Neural progenitor cell (in vitro differentiated cells): ENCODE results near the gene BTRC. TPM values are rescaled to one million over a fixed set of nuclear protein-coding genes. Genes with fewer than 3 reads are reported as not detected.
A peak's percentile ranks its signal among the peaks of the same experiment; 100 is the strongest.

Experiments
- DNase-seq: peaks from one replicate; pipeline ENCODE4 v3.0.0-alpha.2; 2016; ENCODE audit warnings: low spot score
- H2AFZ ChIP-seq: fragments of 200-600 bp; sonication (generic); replicated peaks from 2 replicates; pipeline ENCODE4 v1.6.1; 2016; ENCODE audit warnings: antibody characterized with exemption
- H3F3A ChIP-seq: fragments of 200-600 bp; sonication (generic); 2 replicates; pipeline ENCODE4 v1.6.1; 2016; ENCODE audit warnings: antibody characterized with exemption, low read depth
- H3K27ac ChIP-seq: fragments of 200-600 bp; sonication (generic); 2 replicates; pipeline ENCODE4 v1.5.1; 2016; ENCODE audit warnings: mild to moderate bottlenecking
- H3K27me3 ChIP-seq: fragments of 200-600 bp; sonication (generic); 2 replicates; pipeline ENCODE4 v1.6.1; 2016; ENCODE audit warnings: mild to moderate bottlenecking, moderate library complexity
- H3K36me3 ChIP-seq: fragments of 200-600 bp; sonication (generic); 2 replicates; pipeline ENCODE4 v1.5.1; 2016
- H3K4me1 ChIP-seq: fragments of 200-600 bp; sonication (generic); 2 replicates; pipeline ENCODE4 v1.6.1; 2016; ENCODE audit warnings: mixed run types
- H3K4me2 ChIP-seq: fragments of 200-600 bp; sonication (generic); 2 replicates; pipeline ENCODE4 v1.6.1; 2016
- H3K4me3 ChIP-seq: fragments of 200-600 bp; sonication (generic); 2 replicates; pipeline ENCODE4 v1.5.1; 2016
- H3K79me2 ChIP-seq: fragments of 200-600 bp; sonication (generic); 2 replicates; pipeline ENCODE4 v1.6.1; 2016; ENCODE audit warnings: low read depth
- H3K9ac ChIP-seq: fragments of 200-600 bp; sonication (generic); 2 replicates; pipeline ENCODE4 v1.6.1; 2016
- H3K9me3 ChIP-seq: fragments of 200-600 bp; sonication (generic); 2 replicates; pipeline ENCODE4 v1.5.1; 2016; ENCODE audit warnings: low read depth
- H4K20me1 ChIP-seq: fragments of 200-600 bp; sonication (generic); 2 replicates; pipeline ENCODE4 v1.6.1; 2016; ENCODE audit warnings: low read depth
- H3K27ac Mint-ChIP-seq: 3 replicates; pipeline ENCODE4 v1.8.0; 2021; ENCODE audit warnings: mixed read lengths
- H3K27me3 Mint-ChIP-seq: 2 replicates; pipeline ENCODE4 v1.8.0; 2022; ENCODE audit warnings: low read depth, mild to moderate bottlenecking, inconsistent platforms, moderate library complexity, mixed read lengths; ENCODE audit not compliant: insufficient read depth
- H3K36me3 Mint-ChIP-seq: 3 replicates; pipeline ENCODE4 v1.8.0; 2021; ENCODE audit warnings: mixed read lengths
- H3K4me1 Mint-ChIP-seq: 3 replicates; pipeline ENCODE4 v1.8.0; 2021; ENCODE audit warnings: mixed read lengths
- H3K4me3 Mint-ChIP-seq: 3 replicates; pipeline ENCODE4 v1.8.0; 2021; ENCODE audit warnings: mild to moderate bottlenecking, moderate library complexity, mixed read lengths
- H3K9me3 Mint-ChIP-seq: 3 replicates; pipeline ENCODE4 v1.8.0; 2020; ENCODE audit warnings: mixed read lengths
- CTCF ChIP-seq: fragments of 200-600 bp; sonication (generic); IDR thresholded peaks from 2 replicates; pipeline ENCODE4 v1.5.1; 2017; ENCODE audit warnings: antibody characterized with exemption, mild to moderate bottlenecking
- EZH2 ChIP-seq: fragments of 200-600 bp; sonication (generic); IDR thresholded peaks from 2 replicates; pipeline ENCODE4 v1.6.1; 2017; ENCODE audit warnings: antibody characterized with exemption, mild to moderate bottlenecking, moderate library complexity
- EZH2phosphoT487 ChIP-seq: fragments of 200-600 bp; sonication (generic); IDR thresholded peaks from 2 replicates; pipeline ENCODE4 v1.6.1; 2017; ENCODE audit warnings: antibody characterized with exemption
- total RNA-seq: library from RNA; depleted of rRNA; stranded (reverse); fragments of >200 nt; gene quantifications from 2 replicates; pipeline ENCODE4 v1.2.3, GENCODE V29; 2015; ENCODE audit warnings: low replicate concordance

BTRC gene
- total RNA-seq, 1 donor from 2014 or later = 25.4 TPM

GRCh38 chr10:101560298-101561067 is 206.5 kb downstream of the BTRC start:
- Histone ChIP-seq H2AFZ (no peak overlapping the region), H3K27ac (no peak overlapping the region), H3K9me3 (no peaks in the 10 kb centered on the region), H3F3A (no peaks in the 10 kb centered on the region), H3K4me2 (no peak overlapping the region), H3K9ac (no peak overlapping the region), H3K27me3 (peaks cover 10% of the 10 kb centered on the region), H3K36me3 (no peaks in the 10 kb centered on the region), H3K4me1 (no peaks in the 10 kb centered on the region), H3K4me3 (no peak overlapping the region), H4K20me1 (no peaks in the 10 kb centered on the region), H3K79me2 (no peaks in the 10 kb centered on the region)
- no peaks in the 10 kb centered on the region for H3K4me1 Mint-ChIP-seq
- H3K27ac Mint-ChIP-seq = peak overlapping the region; percentile 53
- H3K4me3 Mint-ChIP-seq = no peak overlapping the region
- H3K9me3 Mint-ChIP-seq = no peaks in the 10 kb centered on the region
- H3K27me3 Mint-ChIP-seq = peaks cover 11% of the 10 kb centered on the region
- no peaks in the 10 kb centered on the region for H3K36me3 Mint-ChIP-seq
- TF ChIP-seq EZH2phosphoT487 (no peak), CTCF (no peak), EZH2 (no peak)
- no peak for DNase-seq

- no peaks in the 10 kb centered on the region for H3K9me3 Mint-ChIP-seq
- no peaks in the 10 kb centered on the region for H3K9me3 ChIP-seq
- H3K27me3 ChIP-seq = peaks cover 18% of the 10 kb centered on the region
- no peaks in the 10 kb centered on the region for H3K36me3 ChIP-seq
- no peaks in the 10 kb centered on the region for H3K79me2 ChIP-seq
- no peak overlapping the region for H3K4me3 ChIP-seq
- H3K27me3 Mint-ChIP-seq = peaks cover 13% of the 10 kb centered on the region
- H3K4me1 Mint-ChIP-seq = peaks cover 3% of the 10 kb centered on the region
- no peak overlapping the region for H3K9ac ChIP-seq
- H3K27ac ChIP-seq = no peak overlapping the region
- no peak overlapping the region for H3K4me2 ChIP-seq
- H3F3A ChIP-seq = no peaks in the 10 kb centered on the region
- H2AFZ ChIP-seq = no peak overlapping the region
- TF ChIP-seq EZH2phosphoT487 = no peak
- TF ChIP-seq EZH2 = no peak
- no peak for TF ChIP-seq CTCF
- no peak overlapping the region for H3K4me3 Mint-ChIP-seq
- H3K27ac Mint-ChIP-seq = peak overlapping the region; percentile 17
- no peaks in the 10 kb centered on the region for H3K36me3 Mint-ChIP-seq
- no peak for DNase-seq
- peaks cover 2% of the 10 kb centered on the region for H3K4me1 ChIP-seq
- no peaks in the 10 kb centered on the region for H4K20me1 ChIP-seq
Observed at GRCh38 chr10:101561068-101561915, 207.3 kb downstream of the BTRC start.

GRCh38 chr10:101562231-101562630 is 208.3 kb downstream of the BTRC start:
- Histone ChIP-seq H4K20me1 (no peaks in the 10 kb centered on the region), H3K27ac (no peak overlapping the region), H2AFZ (no peak overlapping the region), H3K4me1 (peaks cover 9% of the 10 kb centered on the region), H3K36me3 (no peaks in the 10 kb centered on the region), H3K9me3 (no peaks in the 10 kb centered on the region), H3K27me3 (peaks cover 28% of the 10 kb centered on the region), H3K4me2 (no peak overlapping the region), H3K4me3 (no peak overlapping the region), H3K79me2 (no peaks in the 10 kb centered on the region), H3K9ac (no peak overlapping the region), H3F3A (peaks cover 5% of the 10 kb centered on the region)
- H3K36me3 Mint-ChIP-seq = no peaks in the 10 kb centered on the region
- H3K27me3 Mint-ChIP-seq = peaks cover 18% of the 10 kb centered on the region
- H3K4me3 Mint-ChIP-seq = no peak overlapping the region
- peaks cover 6% of the 10 kb centered on the region for H3K4me1 Mint-ChIP-seq
- no peak overlapping the region for H3K27ac Mint-ChIP-seq
- DNase-seq = no peak
- TF ChIP-seq EZH2 (no peak), CTCF (no peak), EZH2phosphoT487 (no peak)
- H3K9me3 Mint-ChIP-seq = no peaks in the 10 kb centered on the region
